ENCODE data around the gene GJC1.

DNA sequence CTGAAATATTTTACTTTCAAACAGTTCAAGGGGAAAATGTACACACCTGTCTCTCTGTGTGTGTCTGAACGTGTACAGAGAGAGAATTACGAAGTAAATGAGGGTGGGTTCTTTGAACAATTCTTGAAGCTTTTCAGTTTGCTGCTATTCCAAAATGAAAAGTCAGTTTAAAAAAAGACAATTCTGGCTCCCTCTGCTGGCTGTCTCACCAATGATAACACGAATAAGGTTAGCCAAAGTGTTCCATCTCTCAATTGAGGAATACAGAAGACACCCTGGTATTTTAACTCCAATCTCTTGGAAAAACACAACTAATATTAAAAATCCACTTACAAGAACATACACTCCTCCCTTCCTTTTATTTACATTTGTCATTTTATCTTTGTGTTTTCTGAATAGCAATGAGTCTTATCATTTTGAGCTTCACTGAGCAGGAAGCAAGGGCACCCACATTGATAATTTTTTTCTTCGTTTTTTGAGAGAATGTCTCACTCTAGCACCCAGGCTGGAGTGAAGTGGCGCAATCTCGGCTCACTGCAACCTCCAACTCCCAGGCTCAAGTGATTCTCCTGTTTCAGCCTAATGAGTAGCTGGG, 48.6 kb upstream of the GJC1 start:
- TF ChIP-seq, protein P1, sequence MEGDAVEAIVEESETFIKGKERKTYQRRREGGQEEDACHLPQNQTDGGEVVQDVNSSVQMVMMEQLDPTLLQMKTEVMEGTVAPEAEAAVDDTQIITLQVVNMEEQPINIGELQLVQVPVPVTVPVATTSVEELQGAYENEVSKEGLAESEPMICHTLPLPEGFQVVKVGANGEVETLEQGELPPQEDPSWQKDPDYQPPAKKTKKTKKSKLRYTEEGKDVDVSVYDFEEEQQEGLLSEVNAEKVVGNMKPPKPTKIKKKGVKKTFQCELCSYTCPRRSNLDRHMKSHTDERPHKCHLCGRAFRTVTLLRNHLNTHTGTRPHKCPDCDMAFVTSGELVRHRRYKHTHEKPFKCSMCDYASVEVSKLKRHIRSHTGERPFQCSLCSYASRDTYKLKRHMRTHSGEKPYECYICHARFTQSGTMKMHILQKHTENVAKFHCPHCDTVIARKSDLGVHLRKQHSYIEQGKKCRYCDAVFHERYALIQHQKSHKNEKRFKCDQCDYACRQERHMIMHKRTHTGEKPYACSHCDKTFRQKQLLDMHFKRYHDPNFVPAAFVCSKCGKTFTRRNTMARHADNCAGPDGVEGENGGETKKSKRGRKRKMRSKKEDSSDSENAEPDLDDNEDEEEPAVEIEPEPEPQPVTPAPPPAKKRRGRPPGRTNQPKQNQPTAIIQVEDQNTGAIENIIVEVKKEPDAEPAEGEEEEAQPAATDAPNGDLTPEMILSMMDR (IDR thresholded peaks at IDR 0.05; ENCODE audit: control extremely low read depth in 1 of 3, insufficient read depth in 1 of 3, low read depth in 1 of 3, low read length in 3 of 3), result peak in 2 of 3 experiments; percentile 39 to 61; a peak in 2 of 4 replicates
- TF ChIP-seq CBX5 (IDR thresholded peaks at IDR 0.05; ENCODE audit: low read depth, low read length) (no peak), SIN3A (conservative IDR thresholded peaks at IDR 0.05 in 1 of 2, IDR thresholded peaks at IDR 0.05 in 1 of 2; ENCODE audit: low read depth in 1 of 2, low read length in 2 of 2) (no peak), GABPA (IDR thresholded peaks at IDR 0.05; ENCODE audit: borderline replicate concordance, insufficient read depth, low read length) (no peak), JUND (IDR thresholded peaks at IDR 0.05; ENCODE audit: low read length) (no peak), POLR2AphosphoS5 (IDR thresholded peaks at IDR 0.05; ENCODE audit: low read depth, low read length) (no peak), CREB1 (IDR thresholded peaks at IDR 0.05) (no peak), CEBPB (IDR thresholded peaks at IDR 0.05; ENCODE audit: low read depth, low read length) (no peak), ASH2L (IDR thresholded peaks at IDR 0.05; ENCODE audit: low read length) (no peak), YY1 (IDR thresholded peaks at IDR 0.05; ENCODE audit: low read depth, low read length) (no peak), TEAD4 (IDR thresholded peaks at IDR 0.05; ENCODE audit: low read depth, low read length) (no peak), ZNF274 (IDR thresholded peaks at IDR 0.05; ENCODE audit: borderline replicate concordance, extremely low read depth, low read length) (no peak), POLR2A (IDR thresholded peaks at IDR 0.05; ENCODE audit: control extremely low read depth in 1 of 2, low read depth in 2 of 2, low read length in 2 of 2) (no peak)

All from H1 (cell line).